HEK293T (cell line): Measurements from ENCODE around the gene GRIA2.

Source experiments
- ARNT ChIP-seq: fragments of 450-650 bp; IDR thresholded peaks from 2 replicates; pipeline ENCODE4 v1.6.1; 2017; ENCODE audit warnings: mild to moderate bottlenecking
- BHLHE40 ChIP-seq: fragments of 450-650 bp; IDR thresholded peaks from 2 replicates; pipeline ENCODE4 v1.6.1; 2016; ENCODE audit warnings: mild to moderate bottlenecking, moderate library complexity, borderline replicate concordance
- SP1 ChIP-seq: fragments of 450-650 bp; IDR thresholded peaks from 2 replicates; pipeline ENCODE4 v1.6.1; 2017
- TARDBP ChIP-seq: fragments of 450-650 bp; IDR thresholded peaks from 2 replicates; pipeline ENCODE4 v1.6.1; 2016

- TF ChIP-seq ARNT (no peak), BHLHE40 (no peak), TARDBP (no peak), SP1 (no peak)
These were observed 35.2 kb upstream of the GRIA2 start for GRCh38 chr4:157185363-157185762.
